Thyroid gland (tissue), 4 donors: Measurements from ENCODE around the gene ZNF335. TPM values are rescaled to one million over a fixed set of nuclear protein-coding genes. Genes with fewer than 3 reads are reported as not detected.
"Not testable (repeated sequence)": the region's sequence is repeated elsewhere in the genome, so short reads cannot be mapped to it uniquely, and the experiment has no call there.

Experiments
- DNase-seq, 2 donors: peaks; one replicate each; pipeline ENCODE4 v3.0.0-alpha.2; 2019
- H3K27ac ChIP-seq, 3 donors: fragments of 200-600 bp; sonication (generic); 1 replicate in 2 of 3; 2 replicates in 1 of 3; pipeline ENCODE4 v1.5.1; 2016 to 2019; ENCODE audit warnings: mild to moderate bottlenecking in 1 of 3, moderate library complexity in 1 of 3
- H3K27me3 ChIP-seq: fragments of 200-600 bp; sonication (generic); one replicate; pipeline ENCODE4 v1.5.1; 2019
- H3K36me3 ChIP-seq, 2 donors: fragments of 200-600 bp; sonication (generic); one replicate each; pipeline ENCODE4 v1.5.1; 2016 to 2019
- H3K4me1 ChIP-seq, 2 donors: fragments of 200-600 bp; sonication (generic); one replicate each; pipeline ENCODE4 v1.5.1; 2017 to 2019
- H3K4me3 ChIP-seq, 3 donors: fragments of 200-600 bp; sonication (generic); replicated peaks in 1 of 3; 1 replicate in 2 of 3; 2 replicates in 1 of 3; pipeline ENCODE4 v1.5.1; 2016; ENCODE audit warnings: mild to moderate bottlenecking in 1 of 3
- H3K9me3 ChIP-seq: fragments of 200-600 bp; sonication (generic); one replicate; pipeline ENCODE4 v1.5.1; 2017
- POLR2A ChIP-seq, 2 donors: fragments of 450-650 bp; IDR thresholded peaks; one replicate each; pipeline ENCODE4 v1.6.1; 2017; ENCODE audit warnings: antibody characterized with exemption in 2 of 2, mild to moderate bottlenecking in 2 of 2, moderate library complexity in 1 of 2
- WGBS, 2 donors: methylation state at CpG; one replicate each; pipeline ENCODE4 v1.1.5; 2017; 5-methylcytosine and 5-hydroxymethylcytosine counted together
- intact Hi-C: fragments of 100-400 bp; cut with DNase I; formaldehyde crosslinking; loops from one replicate; pipeline ENCODE4 v1.15.1; 2023
- total RNA-seq, 4 donors: library from RNA; depleted of rRNA; stranded (reverse); fragments of >200 nt; gene quantifications; one replicate each; pipeline ENCODE4 v1.2.3, GENCODE V29; 2016
- TF ChIP-seq, protein P1 (sequence below), 6 experiments: fragments of 200-600 bp in 3 of 6; fragments of 450-650 bp in 3 of 6; sonication (generic) in 3 of 6; IDR thresholded peaks; one replicate each; pipeline ENCODE4 v1.5.1; 2016 to 2019; ENCODE audit warnings: antibody characterized with exemption in 6 of 6, mild to moderate bottlenecking in 2 of 6, inconsistent platforms in 1 of 6, moderate library complexity in 1 of 6

ZNF335 gene
- total RNA-seq, 4 donors from 2014 or later = 18.1 to 31.6 (median 25.6) TPM

DNA sequence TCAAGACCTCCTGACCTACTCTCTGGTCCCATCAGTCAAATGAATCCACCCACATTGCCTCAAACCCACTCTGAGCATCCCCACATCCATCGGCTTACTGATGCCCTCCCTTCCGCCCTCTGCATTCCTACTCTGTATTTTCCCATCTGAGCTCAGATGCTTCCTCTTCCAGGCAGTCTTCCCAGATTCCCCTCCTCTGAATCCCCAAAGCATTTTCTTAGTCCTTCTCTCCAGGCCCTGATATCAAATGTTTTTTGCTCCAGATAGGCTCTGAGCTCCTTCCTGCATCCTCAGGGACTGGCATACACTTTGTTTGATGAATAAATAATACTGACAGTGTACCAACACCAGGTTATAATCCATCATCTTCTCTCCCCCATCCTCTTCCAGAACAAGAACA lies 63.9 kb downstream of the ZNF335 start:
- H3K36me3 ChIP-seq = no peaks in the 10 kb centered on the region
- WGBS, 2 donors = 94 to 97% methylated on average over 2 of the region's 2 CpGs
- TF ChIP-seq, protein P1, sequence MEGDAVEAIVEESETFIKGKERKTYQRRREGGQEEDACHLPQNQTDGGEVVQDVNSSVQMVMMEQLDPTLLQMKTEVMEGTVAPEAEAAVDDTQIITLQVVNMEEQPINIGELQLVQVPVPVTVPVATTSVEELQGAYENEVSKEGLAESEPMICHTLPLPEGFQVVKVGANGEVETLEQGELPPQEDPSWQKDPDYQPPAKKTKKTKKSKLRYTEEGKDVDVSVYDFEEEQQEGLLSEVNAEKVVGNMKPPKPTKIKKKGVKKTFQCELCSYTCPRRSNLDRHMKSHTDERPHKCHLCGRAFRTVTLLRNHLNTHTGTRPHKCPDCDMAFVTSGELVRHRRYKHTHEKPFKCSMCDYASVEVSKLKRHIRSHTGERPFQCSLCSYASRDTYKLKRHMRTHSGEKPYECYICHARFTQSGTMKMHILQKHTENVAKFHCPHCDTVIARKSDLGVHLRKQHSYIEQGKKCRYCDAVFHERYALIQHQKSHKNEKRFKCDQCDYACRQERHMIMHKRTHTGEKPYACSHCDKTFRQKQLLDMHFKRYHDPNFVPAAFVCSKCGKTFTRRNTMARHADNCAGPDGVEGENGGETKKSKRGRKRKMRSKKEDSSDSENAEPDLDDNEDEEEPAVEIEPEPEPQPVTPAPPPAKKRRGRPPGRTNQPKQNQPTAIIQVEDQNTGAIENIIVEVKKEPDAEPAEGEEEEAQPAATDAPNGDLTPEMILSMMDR (IDR thresholded peaks at IDR 0.05) = no peak
- no peak for TF ChIP-seq POLR2A (IDR thresholded peaks at IDR 0.05)
- no peaks in the 10 kb centered on the region for H3K27me3 ChIP-seq
- no peak overlapping the region for H3K27ac ChIP-seq
- peaks cover 8 to 22% of the 10 kb centered on the region in 2 donors for H3K4me1 ChIP-seq
- intact Hi-C loops = no loop called here
- DNase-seq = no peak
- H3K9me3 ChIP-seq = no peaks in the 10 kb centered on the region
- H3K4me3 ChIP-seq = no peak overlapping the region

DNA sequence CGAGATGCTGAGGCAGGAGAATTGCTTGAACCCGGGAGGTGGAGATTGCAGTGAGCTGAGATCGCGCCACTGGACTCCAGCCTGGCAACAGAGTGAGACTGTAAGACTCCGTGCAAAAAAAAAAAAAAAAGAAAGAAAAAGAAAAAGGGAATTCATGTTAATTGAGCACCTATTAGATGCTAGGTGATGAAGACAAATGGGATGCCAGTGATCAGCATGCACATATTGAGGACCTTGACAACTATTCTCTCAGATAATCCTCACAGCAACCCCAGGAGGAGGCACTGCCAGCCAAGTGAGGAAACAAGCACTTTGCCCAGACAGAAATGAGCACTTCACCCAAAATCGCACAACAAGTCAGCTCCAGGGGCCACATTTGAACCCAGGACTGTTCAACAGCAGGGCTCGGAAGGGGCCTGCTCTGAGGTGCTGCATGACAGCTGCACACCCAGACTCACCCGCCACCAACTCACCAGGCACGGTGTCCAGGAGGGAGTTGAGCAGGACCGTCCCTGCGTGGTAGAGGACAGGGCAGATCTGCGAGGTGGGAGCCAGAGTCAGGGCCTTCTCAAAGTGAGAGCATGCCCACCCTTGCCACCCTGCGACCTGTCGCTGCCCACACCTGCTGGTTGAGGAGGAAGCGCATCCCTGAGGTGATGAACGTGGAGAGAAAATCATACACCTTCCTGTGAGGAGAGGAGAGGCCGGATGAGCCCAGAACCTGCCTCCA lies 64.6 kb downstream of the ZNF335 start:
- no peak for TF ChIP-seq POLR2A (IDR thresholded peaks at IDR 0.05)
- H3K36me3 ChIP-seq = no peaks in the 10 kb centered on the region
- no peak overlapping the region for H3K4me3 ChIP-seq
- H3K27me3 ChIP-seq = no peaks in the 10 kb centered on the region
- no peaks in the 10 kb centered on the region for H3K9me3 ChIP-seq
- H3K4me1 ChIP-seq = peaks cover 8 to 15% of the 10 kb centered on the region in 2 donors
- no peak overlapping the region for H3K27ac ChIP-seq
- no peak for DNase-seq
- 89 to 96% methylated on average over 17 of the region's 17 CpGs for WGBS, 2 donors
- intact Hi-C loops = no loop called here

DNA sequence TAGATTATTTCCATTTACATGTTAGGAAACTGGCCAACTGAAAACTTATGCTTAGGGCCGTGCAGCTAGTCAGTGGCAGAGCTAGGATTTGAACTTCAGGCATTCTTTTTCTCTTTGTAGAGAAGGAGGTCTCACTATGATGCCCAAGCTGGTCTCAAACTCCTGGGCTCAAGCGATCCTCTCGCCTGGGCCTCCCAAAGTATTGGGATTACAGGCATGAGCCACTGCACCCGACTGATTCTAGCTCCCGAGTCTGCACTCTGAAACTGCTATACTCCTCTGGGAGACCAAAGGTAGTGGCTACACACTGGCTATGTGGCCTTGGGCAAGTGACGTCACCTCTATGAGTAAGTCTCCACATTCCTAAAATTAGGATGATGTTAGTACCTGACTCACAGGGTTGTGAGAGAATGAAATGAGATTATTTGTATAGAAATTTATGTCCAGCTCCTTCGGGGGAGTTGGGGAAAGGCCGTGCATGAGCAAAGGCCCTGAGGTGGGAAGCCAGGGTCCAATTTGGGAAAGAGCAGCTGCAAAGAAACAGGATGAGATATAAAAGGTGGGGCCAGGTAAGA lies 66.4 kb downstream of the ZNF335 start:
- Histone ChIP-seq H3K27ac (no peak overlapping the region), H3K4me1 (no peaks in the 10 kb centered on the region), H3K9me3 (no peaks in the 10 kb centered on the region), H3K36me3 (peaks cover 0 to 4% of the 10 kb centered on the region in 2 donors), H3K4me3 (no peak overlapping the region), H3K27me3 (no peaks in the 10 kb centered on the region)
- TF ChIP-seq POLR2A (IDR thresholded peaks at IDR 0.05) = no peak
- TF ChIP-seq, protein P1 (IDR thresholded peaks at IDR 0.05) = no peak
- no peak for DNase-seq
- 90% methylated on average over 8 of the region's 8 CpGs for WGBS, 2 donors
- intact Hi-C loops = no loop called here

DNA sequence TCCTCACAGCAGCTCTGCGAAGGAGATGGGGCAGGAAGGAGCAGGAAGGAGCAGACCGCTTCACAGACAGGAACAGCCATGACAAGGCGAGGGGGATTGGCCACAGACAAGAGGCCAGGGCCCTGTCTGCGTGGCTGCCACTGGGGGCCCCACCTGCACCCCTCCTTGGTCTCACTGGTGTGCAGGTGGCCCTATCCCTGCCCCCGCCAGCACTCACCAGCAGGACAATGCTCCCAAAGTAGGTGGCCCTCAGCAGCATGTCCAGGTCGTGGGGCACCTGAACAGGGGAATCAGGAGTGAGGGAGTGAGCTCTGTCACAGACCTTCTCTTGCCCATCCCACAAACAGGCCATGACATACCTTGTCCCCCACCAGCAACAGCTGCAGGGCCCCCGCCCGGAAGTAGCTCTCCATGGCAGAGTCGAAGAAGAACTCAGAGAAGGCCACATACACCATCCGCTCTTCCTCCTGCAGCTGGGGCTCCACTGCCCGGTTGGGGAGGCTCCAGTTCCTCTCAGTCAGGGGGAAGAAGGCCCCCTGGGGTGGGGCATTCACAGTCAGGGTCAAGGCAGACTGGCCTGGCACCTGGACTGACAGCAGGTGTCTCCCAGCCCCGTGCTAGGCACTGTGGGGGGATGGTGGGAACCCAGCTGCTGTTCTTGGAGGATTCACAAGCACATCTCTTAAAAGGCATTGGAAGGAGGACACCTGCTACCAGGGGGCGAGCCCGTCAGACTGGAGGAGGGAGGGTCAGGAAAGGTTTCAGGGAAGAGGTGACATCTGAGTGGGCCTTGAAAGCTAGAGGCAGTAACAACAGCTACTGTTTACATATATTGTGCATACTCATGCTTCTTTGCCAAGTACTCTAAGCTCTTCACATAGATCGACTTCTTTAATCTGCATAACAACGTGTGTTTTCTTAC lies 67.2 kb downstream of the ZNF335 start:
- no peaks in the 10 kb centered on the region for H3K27me3 ChIP-seq
- DNase-seq = no peak
- H3K36me3 ChIP-seq = peaks cover 0 to 6% of the 10 kb centered on the region in 2 donors
- no peak overlapping the region for H3K4me3 ChIP-seq
- 83 to 87% methylated on average over 13 to 15 of the region's 16 CpGs for WGBS, 2 donors
- no peak overlapping the region for H3K27ac ChIP-seq
- no peaks in the 10 kb centered on the region for H3K9me3 ChIP-seq
- intact Hi-C loops = no loop called here
- no peaks in the 10 kb centered on the region for H3K4me1 ChIP-seq
- TF ChIP-seq, protein P1 (IDR thresholded peaks at IDR 0.05) = no peak
- no peak for TF ChIP-seq POLR2A (IDR thresholded peaks at IDR 0.05)

DNA sequence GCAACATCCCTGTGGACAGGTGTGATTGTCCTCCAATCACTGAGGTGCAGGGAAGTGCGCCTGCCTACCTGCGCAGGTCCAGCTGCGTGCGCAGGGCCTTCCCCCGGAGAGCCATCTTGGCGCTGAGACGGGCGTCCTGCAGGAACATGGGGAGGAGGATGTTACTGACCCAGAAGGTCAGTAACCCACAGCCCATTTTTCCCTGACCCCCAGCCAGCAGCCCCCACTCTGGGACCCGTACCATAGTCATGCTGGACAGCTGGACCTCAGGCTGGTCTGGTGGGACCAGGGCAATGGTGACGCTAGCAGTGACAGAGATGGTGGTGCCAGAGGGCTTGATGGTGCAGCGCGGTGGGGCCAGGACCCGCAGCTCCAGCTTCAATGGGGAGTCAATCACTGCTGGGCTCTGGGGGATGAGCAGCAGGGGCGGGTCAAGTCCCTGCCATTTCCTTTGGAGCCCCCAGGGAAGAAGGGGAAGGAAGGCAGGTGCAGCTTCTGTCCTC lies 69.8 kb downstream of the ZNF335 start:
- TF ChIP-seq, protein P1 (IDR thresholded peaks at IDR 0.05) = no peak
- no peak for TF ChIP-seq POLR2A (IDR thresholded peaks at IDR 0.05)
- Histone ChIP-seq H3K4me3 (no peak overlapping the region), H3K36me3 (peaks cover 0 to 6% of the 10 kb centered on the region in 2 donors), H3K4me1 (no peaks in the 10 kb centered on the region), H3K27ac (no peak overlapping the region), H3K9me3 (no peaks in the 10 kb centered on the region), H3K27me3 (no peaks in the 10 kb centered on the region)
- no peak for DNase-seq
- WGBS, 2 donors = 89 to 94% methylated on average over 12 to 14 of the region's 14 CpGs
- intact Hi-C loops = no loop called here

DNA sequence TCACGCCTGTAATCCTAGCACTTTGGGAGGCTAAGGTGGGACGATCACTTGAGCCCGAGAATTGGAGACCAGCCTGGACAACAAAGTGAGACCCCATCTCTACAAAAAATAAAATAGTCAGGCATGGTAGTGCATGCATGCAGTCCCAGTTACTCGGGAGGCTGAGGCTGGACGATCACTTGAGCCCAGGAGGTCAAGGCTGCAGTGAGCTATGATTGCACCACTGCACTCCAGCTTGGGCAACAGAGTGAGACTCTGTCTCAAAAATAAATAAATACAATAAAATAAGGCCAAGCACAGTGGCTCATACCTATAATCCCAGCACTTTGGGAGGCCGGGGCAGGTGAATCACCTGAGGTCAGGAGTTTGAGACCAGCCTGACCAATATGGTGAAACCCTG lies 70.7 kb downstream of the ZNF335 start:
- intact Hi-C loops, H3K9me3 ChIP-seq, H3K4me1 ChIP-seq, H3K4me3 ChIP-seq, H3K36me3 ChIP-seq, H3K27me3 ChIP-seq, DNase-seq, H3K27ac ChIP-seq: not testable (repeated sequence)
- WGBS, 2 donors = 92 to 97% methylated on average over 6 of the region's 6 CpGs
